Ovary (tissue), 9 donors: ENCODE results near the gene ALOX12B. TPM values are rescaled to one million over a fixed set of nuclear protein-coding genes. Genes with fewer than 3 reads are reported as not detected.
"Not testable (repeated sequence)": the region's sequence is repeated elsewhere in the genome, so short reads cannot be mapped to it uniquely, and the experiment has no call there.

ENCODE experiments used
- DNase-seq, 5 donors: peaks; one replicate each; pipeline ENCODE4 v3.0.0-alpha.2; 2019 to 2020
- H3K27ac ChIP-seq, 2 donors: fragments of 200-600 bp; one replicate each; pipeline versions ENCODE4 v1.5.1 to v1.8.0; 2019 to 2022
- H3K27me3 ChIP-seq: fragments of 200-600 bp; one replicate; pipeline ENCODE4 v1.8.0; 2022
- H3K36me3 ChIP-seq: fragments of 200-600 bp; sonication (generic); one replicate; pipeline ENCODE4 v1.5.1; 2019
- H3K4me1 ChIP-seq: one replicate; pipeline ENCODE4 v1.8.1; 2013; ENCODE audit warnings: mild to moderate bottlenecking, moderate library complexity; ENCODE audit not compliant: insufficient read depth
- H3K4me3 ChIP-seq: fragments of 200-600 bp; sonication (generic); one replicate; pipeline ENCODE4 v1.5.1; 2017
- H3K9me3 ChIP-seq, 2 donors: fragments of 200-600 bp in 1 of 2; sonication (generic) in 1 of 2; one replicate each; pipeline versions ENCODE4 v1.5.1 to v1.8.1; 2013 to 2019; ENCODE audit warnings: mild to moderate bottlenecking in 1 of 2, moderate library complexity in 1 of 2
- EP300 ChIP-seq: sonication (generic); formaldehyde crosslinking; IDR thresholded peaks from one replicate; pipeline ENCODE4 v1.6.1; 2017; ENCODE audit warnings: antibody characterized with exemption
- POLR2A ChIP-seq: fragments of 450-650 bp; IDR thresholded peaks from one replicate; pipeline ENCODE4 v1.6.1; 2017; ENCODE audit warnings: antibody characterized with exemption, mild to moderate bottlenecking, moderate library complexity
- whole genome bisulfite sequencing, 3 donors: extraction: QIAGEN DNeasy Blood & Tissue Kit in 1 of 3; methylation state at CpG; one replicate each; pipeline versions ENCODE4 v1.1.5 to v1.1.7; 2013 to 2017; 5-methylcytosine and 5-hydroxymethylcytosine counted together
- intact Hi-C, 4 donors: fragments of 100-400 bp; cut with DNase I; formaldehyde crosslinking; loops; one replicate each; pipeline versions ENCODE4 v1.11.0 to v1.15.1; 2022 to 2023
- polyA plus RNA-seq, 2 donors: library from polyadenylated mRNA; stranded (reverse); fragments of 200-250 nt in 1 of 2; fragments of 350-450 nt in 1 of 2; fragmentation: Illumina TruSeq in 1 of 2; extraction: RNeasy Lipid Tissue Mini Kit (QIAGEN cat#74804) in 1 of 2; gene quantifications; one replicate each; pipeline ENCODE4 v1.2.3, GENCODE V29; 2013 to 2014
- total RNA-seq, 7 donors: library from RNA; depleted of rRNA in 2 of 7; stranded (reverse); fragments of >200 nt in 2 of 7; fragmentation: NEBNext Ultra II Directional in 3 of 7; extraction: Animal tissue kit (Norgen Biotek cat#: 25700) in 3 of 7; gene quantifications; one replicate each; pipeline versions ENCODE4 v1.1.0 to v1.2.4, GENCODE V29; 2016 to 2023
- TF ChIP-seq, protein P1 (sequence below), 3 donors: fragments of 450-650 bp in 2 of 3; fragments of 200-600 bp in 1 of 3; IDR thresholded peaks; one replicate each; pipeline versions ENCODE4 v1.5.1 to v1.8.0; 2016 to 2022; ENCODE audit warnings: antibody characterized with exemption in 3 of 3, mild to moderate bottlenecking in 1 of 3
- donor health status: DM: no; HTN: no; CAD: no; lungs with moderate emphysema.
- donor health status: DM: no; HTN: no; CAD: no.
- donor health status: Bipolar disorder and iron deficiency.
- donor health status: DM: yes; HTN: yes; CAD: no.
- donor health status: DM: no; HTN: no; CAD: no.
- donor health status: DM: yes; HTN: yes; CAD: no.

ALOX12B gene
- total and polyA plus RNA-seq, 9 donors = 0.70 TPM; not detected in 8

DNA sequence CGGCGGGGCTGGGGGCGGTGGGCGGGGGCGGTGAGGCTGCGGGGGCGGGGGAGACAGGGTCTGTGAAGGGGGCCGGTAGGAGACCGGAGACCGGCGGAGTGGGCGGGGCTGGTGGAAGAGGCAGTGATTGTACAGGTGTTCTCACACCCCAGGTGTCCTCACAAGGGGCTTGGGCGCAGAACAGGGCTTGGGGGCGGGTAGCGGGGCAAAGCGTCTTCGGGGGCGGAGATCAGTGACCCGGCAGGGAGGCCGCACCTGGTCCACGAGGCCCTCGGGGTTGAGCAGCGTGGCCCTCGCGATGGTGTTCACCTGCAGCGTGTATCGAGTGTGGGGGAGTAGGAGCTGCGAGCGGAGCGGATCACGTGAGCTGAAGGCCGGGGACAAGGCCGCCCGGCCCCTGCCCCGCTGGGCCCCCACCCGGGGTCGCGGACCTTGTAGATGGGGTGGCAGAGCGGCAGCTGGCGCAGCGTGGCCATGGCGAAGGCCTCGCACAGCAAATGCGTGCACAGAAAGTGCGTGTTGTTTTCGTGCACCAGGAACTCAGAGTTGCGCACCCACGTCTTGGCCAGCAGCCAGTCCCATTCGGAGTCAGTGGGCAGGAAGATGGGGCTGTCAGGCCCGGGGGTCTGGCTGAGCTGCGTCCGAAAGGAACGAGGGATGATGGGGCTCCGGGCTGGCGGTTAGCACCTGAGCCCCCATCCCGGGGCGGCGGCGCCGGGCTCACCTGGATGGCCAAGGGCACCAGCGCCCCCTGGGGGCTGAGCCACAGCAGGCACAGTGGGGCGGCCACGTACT is 22.3 kb upstream of the ALOX12B start:
- no peaks in the 10 kb centered on the region for H3K9me3 ChIP-seq
- peaks cover 6% of the 10 kb centered on the region for H3K4me1 ChIP-seq
- peak overlapping the region; percentile 5 for H3K4me3 ChIP-seq
- peak; percentile 36 to 71 (median 56) for DNase-seq
- 2 to 8% (median 5%) methylated on average over 38 to 63 of the region's 63 CpGs for WGBS, 3 donors
- H3K27ac ChIP-seq = no peak overlapping the region
- TF ChIP-seq, protein P1, sequence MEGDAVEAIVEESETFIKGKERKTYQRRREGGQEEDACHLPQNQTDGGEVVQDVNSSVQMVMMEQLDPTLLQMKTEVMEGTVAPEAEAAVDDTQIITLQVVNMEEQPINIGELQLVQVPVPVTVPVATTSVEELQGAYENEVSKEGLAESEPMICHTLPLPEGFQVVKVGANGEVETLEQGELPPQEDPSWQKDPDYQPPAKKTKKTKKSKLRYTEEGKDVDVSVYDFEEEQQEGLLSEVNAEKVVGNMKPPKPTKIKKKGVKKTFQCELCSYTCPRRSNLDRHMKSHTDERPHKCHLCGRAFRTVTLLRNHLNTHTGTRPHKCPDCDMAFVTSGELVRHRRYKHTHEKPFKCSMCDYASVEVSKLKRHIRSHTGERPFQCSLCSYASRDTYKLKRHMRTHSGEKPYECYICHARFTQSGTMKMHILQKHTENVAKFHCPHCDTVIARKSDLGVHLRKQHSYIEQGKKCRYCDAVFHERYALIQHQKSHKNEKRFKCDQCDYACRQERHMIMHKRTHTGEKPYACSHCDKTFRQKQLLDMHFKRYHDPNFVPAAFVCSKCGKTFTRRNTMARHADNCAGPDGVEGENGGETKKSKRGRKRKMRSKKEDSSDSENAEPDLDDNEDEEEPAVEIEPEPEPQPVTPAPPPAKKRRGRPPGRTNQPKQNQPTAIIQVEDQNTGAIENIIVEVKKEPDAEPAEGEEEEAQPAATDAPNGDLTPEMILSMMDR (IDR thresholded peaks at IDR 0.05) = peak; percentile 21 to 65 (median 48)
- TF ChIP-seq EP300 = no peak
- H3K36me3 ChIP-seq = no peaks in the 10 kb centered on the region
- no peaks in the 10 kb centered on the region for H3K27me3 ChIP-seq
- intact Hi-C loops = loop anchor here in 2 of 4 donors (10.0 kb wide), 2 partner anchors 175 to 185 kb away; partner anchors contain the start of genes RANGRF (in 1 of the 2) and SLC25A35 (in 1 of the 2)

DNA sequence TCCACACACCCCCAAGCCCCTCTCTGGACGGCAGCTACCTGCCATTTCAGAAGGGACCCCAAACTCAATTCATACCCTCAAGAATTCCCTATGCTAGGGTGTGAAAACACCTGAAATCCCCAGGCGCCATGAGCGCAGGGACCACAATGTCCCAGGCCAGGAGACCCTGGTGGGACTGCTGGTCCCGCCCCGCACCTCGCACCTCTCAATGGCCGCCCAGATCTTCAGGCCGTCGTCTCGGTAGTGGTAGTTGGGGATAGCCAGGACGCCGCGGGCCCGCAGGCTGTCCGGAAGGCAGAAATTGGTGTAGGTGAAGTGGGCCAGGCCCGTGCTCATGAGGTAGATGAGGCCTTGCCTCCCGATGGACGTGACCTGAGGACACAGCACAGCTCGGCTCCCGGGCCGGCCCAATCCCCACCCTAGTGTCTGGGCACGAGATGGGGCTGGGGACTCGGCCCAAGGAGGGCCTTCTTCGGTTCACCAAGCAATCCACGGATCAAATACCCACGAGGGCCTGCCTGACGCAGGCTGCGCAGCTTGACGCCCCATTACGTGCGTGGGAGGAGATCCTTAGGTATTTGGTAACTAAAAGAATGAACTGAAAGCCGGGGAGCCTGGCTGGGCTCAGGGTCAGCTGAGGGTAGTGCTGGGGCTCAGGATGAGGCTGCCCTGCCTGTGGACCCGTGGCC is 21.6 kb upstream of the ALOX12B start:
- Histone ChIP-seq H3K4me1 (peaks cover 6% of the 10 kb centered on the region), H3K9me3 (no peaks in the 10 kb centered on the region), H3K27ac (no peak overlapping the region), H3K36me3 (no peaks in the 10 kb centered on the region), H3K27me3 (no peaks in the 10 kb centered on the region), H3K4me3 (no peak overlapping the region)
- TF ChIP-seq, protein P1 (IDR thresholded peaks at IDR 0.05) = no peak
- TF ChIP-seq POLR2A = no peak
- no peak for TF ChIP-seq EP300
- 68 to 73% (median 70%) methylated on average over 32 to 33 of the region's 33 CpGs for WGBS, 3 donors
- DNase-seq = no peak
- intact Hi-C loops = no loop called here

DNA sequence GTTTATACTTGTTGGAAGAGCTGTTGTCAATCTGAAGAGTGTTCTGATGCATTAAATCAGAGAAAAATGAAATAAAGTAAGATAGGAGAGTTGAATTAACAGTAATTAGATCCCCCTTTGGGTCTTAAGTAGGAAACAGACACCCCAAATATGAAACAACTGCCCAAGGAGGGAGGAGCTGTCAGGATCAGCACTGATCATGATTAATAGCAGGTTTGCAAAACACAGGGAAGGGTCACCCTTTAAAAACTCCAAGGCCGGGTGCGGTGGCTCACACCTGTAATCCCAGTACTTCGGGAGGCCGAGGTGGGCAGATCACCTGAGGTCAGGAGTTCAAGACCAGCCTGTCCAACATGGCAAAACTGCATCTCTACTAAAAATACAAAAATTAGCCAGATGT is 19.5 kb upstream of the ALOX12B start:
- H3K9me3 ChIP-seq, DNase-seq, intact Hi-C loops, H3K4me3 ChIP-seq, H3K36me3 ChIP-seq, H3K4me1 ChIP-seq, H3K27ac ChIP-seq, H3K27me3 ChIP-seq: not testable (repeated sequence)
- WGBS, 3 donors = 72 to 89% (median 76%) methylated on average over 4 of the region's 4 CpGs

DNA sequence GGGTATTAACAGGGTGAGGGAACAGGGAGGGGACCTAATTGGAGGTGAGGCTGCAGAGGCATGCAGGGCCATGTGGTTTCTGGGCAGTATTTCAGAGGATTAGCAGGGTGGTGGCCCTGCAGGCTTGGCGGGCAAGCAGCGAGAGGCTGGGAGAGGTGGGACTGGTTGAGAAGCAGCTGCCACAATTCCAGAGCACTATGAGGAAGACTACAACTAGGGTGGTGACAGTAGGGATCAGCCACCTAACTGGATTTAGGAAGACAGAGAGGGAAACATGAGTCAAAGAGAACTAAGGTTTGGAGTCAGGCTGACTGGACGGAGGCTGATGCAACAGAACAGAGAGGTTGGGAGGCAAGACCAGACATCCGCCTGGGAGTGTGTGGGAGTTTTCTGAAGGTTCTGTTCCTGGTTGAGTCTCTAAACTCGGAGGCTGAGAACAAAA is 18.5 kb upstream of the ALOX12B start:
- TF ChIP-seq POLR2A (no peak), EP300 (no peak)
- TF ChIP-seq, protein P1 (IDR thresholded peaks at IDR 0.05) = no peak
- Histone ChIP-seq H3K27me3 (no peaks in the 10 kb centered on the region), H3K27ac (no peak overlapping the region), H3K36me3 (no peaks in the 10 kb centered on the region), H3K4me1 (peaks cover 6% of the 10 kb centered on the region), H3K9me3 (no peaks in the 10 kb centered on the region), H3K4me3 (no peak overlapping the region)
- no peak for DNase-seq
- intact Hi-C loops = no loop called here
- 42 to 48% (median 46%) methylated on average over 5 of the region's 5 CpGs for WGBS, 3 donors

DNA sequence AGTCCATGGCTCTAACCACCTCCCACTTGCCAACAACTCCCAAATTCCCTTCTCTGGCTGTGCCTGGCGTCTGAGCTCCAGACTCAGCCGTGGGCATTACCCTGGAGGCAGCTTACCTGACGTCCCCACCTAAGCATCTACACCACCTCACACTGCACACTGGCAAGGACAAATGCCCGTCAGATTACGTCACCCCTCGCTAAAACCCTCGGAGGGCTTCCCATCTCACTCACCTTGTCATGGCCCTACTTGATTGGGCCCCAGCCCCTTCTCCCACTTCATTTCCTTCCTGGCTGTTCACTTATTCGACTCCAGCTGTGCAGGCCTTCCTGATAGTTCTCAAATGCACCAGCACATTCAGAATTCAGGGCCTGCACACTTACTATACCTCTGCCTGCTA is 17.4 kb upstream of the ALOX12B start:
- 72 to 78% (median 77%) methylated on average over 8 of the region's 8 CpGs for WGBS, 3 donors
- intact Hi-C loops = no loop called here
- DNase-seq = no peak
- Histone ChIP-seq H3K4me3 (no peak overlapping the region), H3K27ac (no peak overlapping the region), H3K27me3 (no peaks in the 10 kb centered on the region), H3K9me3 (no peaks in the 10 kb centered on the region), H3K4me1 (peaks cover 2% of the 10 kb centered on the region), H3K36me3 (no peaks in the 10 kb centered on the region)
- no peak for TF ChIP-seq EP300
- TF ChIP-seq, protein P1 (IDR thresholded peaks at IDR 0.05) = no peak
